Upper lobe of right lung (tissue), 1 donor: ENCODE data around the gene RPL37A. TPM values are rescaled to one million over a fixed set of nuclear protein-coding genes. Genes with fewer than 3 reads are reported as not detected.

Experiments used
- ATAC-seq: fragments of 200-7000 bp; cut with Tn5 transposase; one replicate; pipeline ENCODE4 v1.9.1; 2020; ENCODE audit warnings: mild to moderate bottlenecking, moderate library complexity
- DNase-seq: peaks from one replicate; pipeline ENCODE4 v3.0.0-alpha.2; 2020
- H3K27ac ChIP-seq: fragments of 200-600 bp; one replicate; pipeline ENCODE4 v1.8.0; 2022
- H3K27me3 ChIP-seq: fragments of 200-600 bp; one replicate; pipeline ENCODE4 v1.8.0; 2022; ENCODE audit warnings: mild to moderate bottlenecking
- H3K36me3 ChIP-seq: fragments of 200-600 bp; one replicate; pipeline ENCODE4 v1.8.0; 2022
- H3K4me1 ChIP-seq: fragments of 200-600 bp; one replicate; pipeline ENCODE4 v1.8.0; 2022
- H3K4me3 ChIP-seq: fragments of 200-600 bp; one replicate; pipeline ENCODE4 v1.8.0; 2022; ENCODE audit warnings: mild to moderate bottlenecking
- H3K9me3 ChIP-seq: fragments of 200-600 bp; one replicate; pipeline ENCODE4 v1.8.0; 2022
- intact Hi-C: fragments of 100-400 bp; cut with DNase I; formaldehyde crosslinking; loops from one replicate; pipeline ENCODE4 v1.11.0; 2022
- total RNA-seq: library from RNA; stranded (reverse); fragmentation: NEBNext Ultra II Directional; extraction: Animal tissue kit (Norgen Biotek cat#: 25700); gene quantifications from one replicate; pipeline ENCODE4 v1.2.1, GENCODE V29; 2021
- TF ChIP-seq, protein P1 (sequence below): fragments of 200-600 bp; IDR thresholded peaks from one replicate; pipeline ENCODE4 v1.8.0; 2022; ENCODE audit warnings: antibody characterized with exemption
- donor health status: DM: no; HTN: yes; CAD: no; lungs with severe emphysema.

The RPL37A gene
- total RNA-seq, 1 donor from 2014 or later: 1,932 TPM

DNA sequence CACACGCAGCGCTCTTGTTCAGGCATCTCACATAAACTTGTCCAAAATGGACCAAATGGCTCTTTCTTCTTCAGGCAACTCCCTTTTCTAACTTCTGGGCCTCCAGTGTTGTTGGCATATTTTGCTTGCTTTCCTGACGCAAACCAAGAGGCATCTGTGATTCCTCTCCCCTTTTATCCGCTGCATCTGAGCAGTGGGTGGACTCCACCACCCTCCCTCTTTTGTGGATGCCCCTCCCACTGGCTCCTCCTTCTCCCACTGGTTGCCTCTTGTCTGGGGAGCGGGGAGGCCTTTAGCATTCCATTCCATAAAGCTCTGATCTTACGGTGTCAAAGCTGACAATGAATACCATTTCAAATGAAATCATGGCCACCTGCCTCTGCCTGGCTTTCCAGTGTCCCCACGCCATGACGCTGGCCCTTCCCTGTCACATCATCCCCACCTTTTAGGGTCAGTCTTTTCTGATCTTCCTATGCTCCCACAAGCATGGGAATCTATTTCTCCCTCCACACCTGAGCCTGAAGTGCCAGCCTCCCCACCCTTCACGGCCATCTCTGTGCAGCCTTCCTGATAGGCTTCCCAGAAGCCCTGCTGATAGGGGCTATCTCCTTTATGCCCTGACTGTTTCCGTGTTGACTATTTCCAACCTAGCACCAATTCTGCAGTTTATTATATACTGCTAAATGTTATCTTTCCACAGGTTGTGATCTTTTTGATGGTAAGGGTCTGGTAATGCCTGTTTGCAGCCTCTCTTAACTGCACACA is 51.5 kb downstream of the RPL37A start:
- Histone ChIP-seq H3K36me3 (no peaks in the 10 kb centered on the region), H3K27ac (no peak overlapping the region), H3K9me3 (no peaks in the 10 kb centered on the region), H3K4me3 (no peak overlapping the region), H3K4me1 (peaks cover 6% of the 10 kb centered on the region), H3K27me3 (no peaks in the 10 kb centered on the region)
- intact Hi-C loops: no loop called here
- TF ChIP-seq, protein P1, sequence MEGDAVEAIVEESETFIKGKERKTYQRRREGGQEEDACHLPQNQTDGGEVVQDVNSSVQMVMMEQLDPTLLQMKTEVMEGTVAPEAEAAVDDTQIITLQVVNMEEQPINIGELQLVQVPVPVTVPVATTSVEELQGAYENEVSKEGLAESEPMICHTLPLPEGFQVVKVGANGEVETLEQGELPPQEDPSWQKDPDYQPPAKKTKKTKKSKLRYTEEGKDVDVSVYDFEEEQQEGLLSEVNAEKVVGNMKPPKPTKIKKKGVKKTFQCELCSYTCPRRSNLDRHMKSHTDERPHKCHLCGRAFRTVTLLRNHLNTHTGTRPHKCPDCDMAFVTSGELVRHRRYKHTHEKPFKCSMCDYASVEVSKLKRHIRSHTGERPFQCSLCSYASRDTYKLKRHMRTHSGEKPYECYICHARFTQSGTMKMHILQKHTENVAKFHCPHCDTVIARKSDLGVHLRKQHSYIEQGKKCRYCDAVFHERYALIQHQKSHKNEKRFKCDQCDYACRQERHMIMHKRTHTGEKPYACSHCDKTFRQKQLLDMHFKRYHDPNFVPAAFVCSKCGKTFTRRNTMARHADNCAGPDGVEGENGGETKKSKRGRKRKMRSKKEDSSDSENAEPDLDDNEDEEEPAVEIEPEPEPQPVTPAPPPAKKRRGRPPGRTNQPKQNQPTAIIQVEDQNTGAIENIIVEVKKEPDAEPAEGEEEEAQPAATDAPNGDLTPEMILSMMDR: no peak
- DNase-seq: no peak
- ATAC-seq: no peak

DNA sequence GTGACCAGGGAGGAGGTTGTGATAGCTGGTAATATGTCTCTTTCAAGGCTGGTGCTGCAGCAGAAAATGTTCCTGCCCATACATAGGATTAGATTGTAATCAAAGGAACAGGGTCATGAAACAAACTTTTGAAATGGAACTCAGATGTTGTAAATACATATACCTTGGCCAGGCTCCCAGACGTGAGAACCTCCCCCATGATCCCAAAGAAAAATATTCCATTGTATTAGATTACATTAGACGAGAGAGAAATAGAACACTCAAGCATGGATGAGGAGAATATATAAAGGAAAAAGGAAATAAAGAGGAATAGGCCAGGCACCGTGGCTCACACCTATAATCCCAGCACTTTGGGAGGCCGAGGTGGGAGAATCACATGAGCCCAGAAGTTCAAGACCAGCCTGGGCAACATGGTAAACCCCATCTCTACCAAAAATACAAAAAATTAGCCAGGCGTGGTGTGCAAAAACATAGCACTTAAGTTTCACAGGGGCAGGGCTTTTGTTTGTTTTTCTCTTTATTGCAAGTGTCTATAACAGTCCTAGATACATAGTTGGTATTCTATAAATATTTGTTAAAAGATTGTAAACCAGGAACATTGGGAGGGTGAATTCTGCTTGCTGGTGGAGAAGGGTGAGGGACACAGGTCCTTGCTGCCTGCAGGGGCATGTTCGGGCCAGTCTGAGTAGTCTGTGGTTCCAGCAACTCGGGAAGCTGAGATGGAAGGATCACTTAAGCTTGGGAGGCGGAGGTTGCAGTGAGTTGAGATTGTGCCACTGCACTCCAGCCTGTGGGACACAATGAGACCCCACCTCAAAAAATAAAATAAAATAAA is 52.8 kb downstream of the RPL37A start:
- Histone ChIP-seq H3K4me3 (no peak overlapping the region), H3K36me3 (no peaks in the 10 kb centered on the region), H3K27me3 (no peaks in the 10 kb centered on the region), H3K27ac (no peak overlapping the region), H3K4me1 (peaks cover 11% of the 10 kb centered on the region), H3K9me3 (no peaks in the 10 kb centered on the region)
- no peak for ATAC-seq
- TF ChIP-seq, protein P1: no peak
- intact Hi-C loops: no loop called here
- no peak for DNase-seq

DNA sequence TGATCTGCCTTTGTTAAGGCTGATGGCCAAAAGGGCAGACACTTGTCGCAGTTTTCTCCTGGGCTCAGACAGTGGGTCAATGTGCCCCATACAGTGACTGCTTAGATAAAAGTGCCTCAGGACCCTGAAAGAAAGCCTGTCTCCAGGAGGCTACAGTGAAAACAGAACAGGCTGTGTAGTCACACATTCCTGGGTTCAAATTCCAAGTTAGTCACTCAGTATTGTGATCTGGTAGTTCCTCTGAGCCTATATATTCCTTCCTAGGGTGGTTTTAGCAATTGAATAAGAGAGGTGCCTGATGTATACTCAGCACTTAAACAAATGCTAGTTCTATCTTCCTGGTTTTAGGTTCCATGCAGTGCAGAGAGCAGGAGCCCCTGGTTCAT is 54.4 kb downstream of the RPL37A start:
- ATAC-seq (no peak), DNase-seq (no peak)
- no peaks in the 10 kb centered on the region for H3K27me3 ChIP-seq
- no peak overlapping the region for H3K27ac ChIP-seq
- TF ChIP-seq, protein P1: no peak
- no peaks in the 10 kb centered on the region for H3K9me3 ChIP-seq
- intact Hi-C loops: no loop called here
- peaks cover 11% of the 10 kb centered on the region for H3K4me1 ChIP-seq
- H3K36me3 ChIP-seq: no peaks in the 10 kb centered on the region
- no peak overlapping the region for H3K4me3 ChIP-seq

Other genes with a start within 250 kb of the RPL37A start
- 0.09 TPM for gene MARCHF4, start 126.4 kb upstream of the RPL37A start, total RNA-seq
- gene SMARCAL1, start 86.4 kb upstream of the RPL37A start, total RNA-seq: 16.7 TPM
- 46.1 TPM for gene IGFBP2, start 134.6 kb downstream of the RPL37A start, total RNA-seq
- 169 TPM for gene IGFBP5, start 196.7 kb downstream of the RPL37A start, total RNA-seq